ENCODE data around the gene KCND3.

DNA sequence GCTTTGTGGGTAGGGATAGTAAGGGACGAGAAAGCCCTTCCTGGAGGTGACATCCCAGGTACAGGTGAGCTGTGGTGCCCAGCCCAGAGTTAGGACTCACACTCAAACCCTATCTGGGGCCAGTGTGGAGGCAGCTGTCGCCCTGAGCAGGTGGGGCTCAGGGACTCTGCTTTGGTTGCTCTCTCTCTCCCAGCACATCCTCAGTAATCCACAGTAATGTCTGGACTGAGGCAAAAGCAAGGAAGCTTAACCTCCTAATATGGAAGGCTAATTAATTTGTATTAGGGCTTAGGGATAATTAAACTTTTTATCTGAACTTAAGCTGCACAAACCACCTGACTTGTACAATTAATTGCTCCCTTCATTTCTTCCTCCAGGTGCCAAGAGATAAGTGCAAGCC is 195.5 kb downstream of the KCND3 start:
- TF ChIP-seq, protein P1, sequence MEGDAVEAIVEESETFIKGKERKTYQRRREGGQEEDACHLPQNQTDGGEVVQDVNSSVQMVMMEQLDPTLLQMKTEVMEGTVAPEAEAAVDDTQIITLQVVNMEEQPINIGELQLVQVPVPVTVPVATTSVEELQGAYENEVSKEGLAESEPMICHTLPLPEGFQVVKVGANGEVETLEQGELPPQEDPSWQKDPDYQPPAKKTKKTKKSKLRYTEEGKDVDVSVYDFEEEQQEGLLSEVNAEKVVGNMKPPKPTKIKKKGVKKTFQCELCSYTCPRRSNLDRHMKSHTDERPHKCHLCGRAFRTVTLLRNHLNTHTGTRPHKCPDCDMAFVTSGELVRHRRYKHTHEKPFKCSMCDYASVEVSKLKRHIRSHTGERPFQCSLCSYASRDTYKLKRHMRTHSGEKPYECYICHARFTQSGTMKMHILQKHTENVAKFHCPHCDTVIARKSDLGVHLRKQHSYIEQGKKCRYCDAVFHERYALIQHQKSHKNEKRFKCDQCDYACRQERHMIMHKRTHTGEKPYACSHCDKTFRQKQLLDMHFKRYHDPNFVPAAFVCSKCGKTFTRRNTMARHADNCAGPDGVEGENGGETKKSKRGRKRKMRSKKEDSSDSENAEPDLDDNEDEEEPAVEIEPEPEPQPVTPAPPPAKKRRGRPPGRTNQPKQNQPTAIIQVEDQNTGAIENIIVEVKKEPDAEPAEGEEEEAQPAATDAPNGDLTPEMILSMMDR (IDR thresholded peaks at IDR 0.05; ENCODE audit: poor library complexity, severe bottlenecking): no peak
- TF ChIP-seq EP300 (conservative IDR thresholded peaks at IDR 0.05; ENCODE audit: poor library complexity, severe bottlenecking): no peak
- no peak for TF ChIP-seq EZH2 (IDR thresholded peaks at IDR 0.05; ENCODE audit: borderline replicate concordance, insufficient read depth, low read length, poor library complexity, severe bottlenecking)
- TF ChIP-seq POLR2AphosphoS5 (IDR thresholded peaks at IDR 0.05): no peak
- TF ChIP-seq RAD21 (conservative IDR thresholded peaks at IDR 0.05): no peak
